ENCODE measurements around the gene CORO2A. TPM values are rescaled to one million over a fixed set of nuclear protein-coding genes. Genes with fewer than 3 reads are reported as not detected.

The CORO2A gene
- total and polyA plus RNA-seq, 4 donors, result 1.7 to 7.9 (median 5.1) TPM

GRCh38 chr9:98164912-98165311, 27.5 kb downstream of the CORO2A start:
- H3K4me1 ChIP-seq (ENCODE audit: control insufficient read depth, insufficient read depth, low read length), result peaks cover 8% of the 10 kb centered on the region
- no peaks in the 10 kb centered on the region for H3K9me3 ChIP-seq (ENCODE audit: control insufficient read depth, insufficient read depth, low read length)
- H3K4me3 ChIP-seq (ENCODE audit: low read depth, low read length), result no peak overlapping the region
- H3K27me3 ChIP-seq (ENCODE audit: control insufficient read depth, insufficient read depth, low read length), result no peaks in the 10 kb centered on the region
- WGBS (ENCODE audit: insufficient coverage), result 83% methylated on average over 7 of the region's 7 CpGs
- H3K27ac ChIP-seq (ENCODE audit: low read depth, low read length), result no peak overlapping the region
- H3K36me3 ChIP-seq (ENCODE audit: control insufficient read depth, insufficient read depth, low read length), result no peaks in the 10 kb centered on the region
- DNase-seq (ENCODE audit: low read depth in 4 of 6, low spot score in 6 of 6), result no peak

GRCh38 chr9:98162613-98163012, 29.8 kb downstream of the CORO2A start:
- H3K36me3 ChIP-seq (ENCODE audit: control insufficient read depth, insufficient read depth, low read length), result no peaks in the 10 kb centered on the region
- no peaks in the 10 kb centered on the region for H3K27me3 ChIP-seq (ENCODE audit: control insufficient read depth, insufficient read depth, low read length)
- DNase-seq (ENCODE audit: low read depth in 4 of 6, low spot score in 6 of 6), result no peak
- no peaks in the 10 kb centered on the region for H3K4me1 ChIP-seq (ENCODE audit: control insufficient read depth, insufficient read depth, low read length)
- no peak overlapping the region for H3K4me3 ChIP-seq (ENCODE audit: low read depth, low read length)
- no peaks in the 10 kb centered on the region for H3K9me3 ChIP-seq (ENCODE audit: control insufficient read depth, insufficient read depth, low read length)
- no peak overlapping the region for H3K27ac ChIP-seq (ENCODE audit: low read depth, low read length)
- 94% methylated on average over 12 of the region's 12 CpGs for WGBS (ENCODE audit: insufficient coverage)

- DNase-seq (ENCODE audit: low read depth in 4 of 6, low spot score in 6 of 6), result no peak
Observed at GRCh38 chr9:98161851-98162250, 30.6 kb downstream of the CORO2A start.

GRCh38 chr9:98159790-98160189, 32.6 kb downstream of the CORO2A start:
- DNase-seq (ENCODE audit: low read depth in 4 of 6, low spot score in 6 of 6), result no peak
- Histone ChIP-seq H3K27me3 (ENCODE audit: control insufficient read depth, insufficient read depth, low read length) (no peaks in the 10 kb centered on the region), H3K36me3 (ENCODE audit: control insufficient read depth, insufficient read depth, low read length) (no peaks in the 10 kb centered on the region), H3K4me1 (ENCODE audit: control insufficient read depth, insufficient read depth, low read length) (no peaks in the 10 kb centered on the region), H3K27ac (ENCODE audit: low read depth, low read length) (no peak overlapping the region), H3K4me3 (ENCODE audit: low read depth, low read length) (no peak overlapping the region), H3K9me3 (ENCODE audit: control insufficient read depth, insufficient read depth, low read length) (no peaks in the 10 kb centered on the region)
- WGBS (ENCODE audit: insufficient coverage), result 92% methylated on average over 5 of the region's 6 CpGs

More at GRCh38 chr9:98161851-98162250, 30.6 kb downstream of the CORO2A start:
- Histone ChIP-seq H3K9me3 (ENCODE audit: control insufficient read depth, insufficient read depth, low read length) (no peaks in the 10 kb centered on the region), H3K27ac (ENCODE audit: low read depth, low read length) (no peak overlapping the region), H3K27me3 (ENCODE audit: control insufficient read depth, insufficient read depth, low read length) (no peaks in the 10 kb centered on the region), H3K4me3 (ENCODE audit: low read depth, low read length) (no peak overlapping the region), H3K4me1 (ENCODE audit: control insufficient read depth, insufficient read depth, low read length) (no peaks in the 10 kb centered on the region), H3K36me3 (ENCODE audit: control insufficient read depth, insufficient read depth, low read length) (no peaks in the 10 kb centered on the region)
- 64% methylated on average over 4 of the region's 4 CpGs for WGBS (ENCODE audit: insufficient coverage)

GRCh38 chr9:98159301-98159700, 33.1 kb downstream of the CORO2A start:
- WGBS (ENCODE audit: insufficient coverage), result 84% methylated on average over 5 of the region's 5 CpGs
- Histone ChIP-seq H3K36me3 (ENCODE audit: control insufficient read depth, insufficient read depth, low read length) (no peaks in the 10 kb centered on the region), H3K4me3 (ENCODE audit: low read depth, low read length) (no peak overlapping the region), H3K27me3 (ENCODE audit: control insufficient read depth, insufficient read depth, low read length) (no peaks in the 10 kb centered on the region), H3K9me3 (ENCODE audit: control insufficient read depth, insufficient read depth, low read length) (no peaks in the 10 kb centered on the region), H3K27ac (ENCODE audit: low read depth, low read length) (no peak overlapping the region), H3K4me1 (ENCODE audit: control insufficient read depth, insufficient read depth, low read length) (no peaks in the 10 kb centered on the region)
- no peak for DNase-seq (ENCODE audit: low read depth in 4 of 6, low spot score in 6 of 6)

- Histone ChIP-seq H3K4me3 (ENCODE audit: low read depth, low read length) (no peak overlapping the region), H3K27ac (ENCODE audit: low read depth, low read length) (no peak overlapping the region), H3K27me3 (ENCODE audit: control insufficient read depth, insufficient read depth, low read length) (no peaks in the 10 kb centered on the region), H3K36me3 (ENCODE audit: control insufficient read depth, insufficient read depth, low read length) (no peaks in the 10 kb centered on the region), H3K9me3 (ENCODE audit: control insufficient read depth, insufficient read depth, low read length) (no peaks in the 10 kb centered on the region), H3K4me1 (ENCODE audit: control insufficient read depth, insufficient read depth, low read length) (no peaks in the 10 kb centered on the region)
- 84% methylated on average over 4 of the region's 4 CpGs for WGBS (ENCODE audit: insufficient coverage)
- DNase-seq (ENCODE audit: low read depth in 4 of 6, low spot score in 6 of 6), result no peak
Observed at GRCh38 chr9:98158071-98158831, 34.2 kb downstream of the CORO2A start.

- Histone ChIP-seq H3K9me3 (ENCODE audit: control insufficient read depth, insufficient read depth, low read length) (no peaks in the 10 kb centered on the region), H3K27ac (ENCODE audit: low read depth, low read length) (no peak overlapping the region), H3K27me3 (ENCODE audit: control insufficient read depth, insufficient read depth, low read length) (no peaks in the 10 kb centered on the region), H3K36me3 (ENCODE audit: control insufficient read depth, insufficient read depth, low read length) (no peaks in the 10 kb centered on the region), H3K4me1 (ENCODE audit: control insufficient read depth, insufficient read depth, low read length) (no peaks in the 10 kb centered on the region), H3K4me3 (ENCODE audit: low read depth, low read length) (no peak overlapping the region)
- 94% methylated on average over 9 of the region's 10 CpGs for WGBS (ENCODE audit: insufficient coverage)
- no peak for DNase-seq (ENCODE audit: low read depth in 4 of 6, low spot score in 6 of 6)
Observed at GRCh38 chr9:98157372-98157771, 35.1 kb downstream of the CORO2A start.

GRCh38 chr9:98154678-98155077, 37.8 kb downstream of the CORO2A start:
- no peaks in the 10 kb centered on the region for H3K36me3 ChIP-seq (ENCODE audit: control insufficient read depth, insufficient read depth, low read length)
- H3K9me3 ChIP-seq (ENCODE audit: control insufficient read depth, insufficient read depth, low read length), result no peaks in the 10 kb centered on the region
- H3K27me3 ChIP-seq (ENCODE audit: control insufficient read depth, insufficient read depth, low read length), result no peaks in the 10 kb centered on the region
- H3K4me1 ChIP-seq (ENCODE audit: control insufficient read depth, insufficient read depth, low read length), result no peaks in the 10 kb centered on the region
- H3K27ac ChIP-seq (ENCODE audit: low read depth, low read length), result no peak overlapping the region
- no peak overlapping the region for H3K4me3 ChIP-seq (ENCODE audit: low read depth, low read length)
- no peak for DNase-seq (ENCODE audit: low read depth in 4 of 6, low spot score in 6 of 6)
- WGBS (ENCODE audit: insufficient coverage), result no CpG with 5 or more reads among the region's 2 CpGs

GRCh38 chr9:98152526-98152925, 39.9 kb downstream of the CORO2A start:
- H3K27me3 ChIP-seq (ENCODE audit: control insufficient read depth, insufficient read depth, low read length), result no peaks in the 10 kb centered on the region
- no peaks in the 10 kb centered on the region for H3K4me1 ChIP-seq (ENCODE audit: control insufficient read depth, insufficient read depth, low read length)
- no peak for DNase-seq (ENCODE audit: low read depth in 4 of 6, low spot score in 6 of 6)
- H3K27ac ChIP-seq (ENCODE audit: low read depth, low read length), result no peak overlapping the region
- no peaks in the 10 kb centered on the region for H3K9me3 ChIP-seq (ENCODE audit: control insufficient read depth, insufficient read depth, low read length)
- no peaks in the 10 kb centered on the region for H3K36me3 ChIP-seq (ENCODE audit: control insufficient read depth, insufficient read depth, low read length)
- no peak overlapping the region for H3K4me3 ChIP-seq (ENCODE audit: low read depth, low read length)

GRCh38 chr9:98150721-98151120, 41.7 kb downstream of the CORO2A start:
- Histone ChIP-seq H3K4me3 (ENCODE audit: low read depth, low read length) (no peak overlapping the region), H3K9me3 (ENCODE audit: control insufficient read depth, insufficient read depth, low read length) (no peaks in the 10 kb centered on the region), H3K36me3 (ENCODE audit: control insufficient read depth, insufficient read depth, low read length) (no peaks in the 10 kb centered on the region), H3K27ac (ENCODE audit: low read depth, low read length) (no peak overlapping the region), H3K4me1 (ENCODE audit: control insufficient read depth, insufficient read depth, low read length) (no peaks in the 10 kb centered on the region), H3K27me3 (ENCODE audit: control insufficient read depth, insufficient read depth, low read length) (no peaks in the 10 kb centered on the region)
- DNase-seq (ENCODE audit: low read depth in 4 of 6, low spot score in 6 of 6), result no peak
- 84% methylated on average over 2 of the region's 3 CpGs for WGBS (ENCODE audit: insufficient coverage)

Measured in spinal cord (tissue), 10 donors.